ENCODE data around the gene S1PR3.

S1PR3 gene

GRCh38 chr9:88996046-88996920 lies 5.0 kb downstream of the S1PR3 start:
- Histone ChIP-seq H3K79me2 (ENCODE audit: control insufficient read depth, insufficient read depth, low read length, poor library complexity) (peaks cover 10% of the 10 kb centered on the region), H2BK12ac (ENCODE audit: low read length) (no peak overlapping the region), H3K23ac (ENCODE audit: low read length) (no peak overlapping the region), H4K8ac (ENCODE audit: low read depth, low read length) (no peak overlapping the region), H3K9me3 (ENCODE audit: insufficient read depth, low read depth, low read length) (peaks cover 1% of the 10 kb centered on the region), H3K14ac (ENCODE audit: low read length) (no peak overlapping the region), H3K4ac (ENCODE audit: low read depth, low read length) (no peak overlapping the region), H3K4me2 (ENCODE audit: low read length) (no peak overlapping the region), H3K27ac (ENCODE audit: low read depth, low read length) (no peak overlapping the region), H2BK120ac (ENCODE audit: insufficient read depth, low read length, poor library complexity) (no peak overlapping the region), H3K79me1 (ENCODE audit: low read length) (peaks cover 7% of the 10 kb centered on the region), H2AK5ac (ENCODE audit: low read length) (no peak overlapping the region), H3K36me3 (ENCODE audit: control insufficient read depth in 1 of 2, insufficient read depth in 2 of 2, low read length in 2 of 2) (peaks cover 29 to 55% of the 10 kb centered on the region in 2 experiments), H4K91ac (ENCODE audit: low read depth, low read length) (no peak overlapping the region), H2BK5ac (ENCODE audit: low read depth, low read length, poor library complexity) (no peak overlapping the region), H3K4me3 (ENCODE audit: low read depth, low read length) (no peak overlapping the region), H3K18ac (ENCODE audit: low read length) (no peak overlapping the region), H3K27me3 (ENCODE audit: insufficient read depth, low read length) (no peaks in the 10 kb centered on the region), H3K4me1 (ENCODE audit: control insufficient read depth in 1 of 2, insufficient read depth in 2 of 2, low read length in 2 of 2) (peaks cover 17 to 20% of the 10 kb centered on the region in 2 experiments), H3K9ac (ENCODE audit: low read length) (no peak overlapping the region), H2AFZ (ENCODE audit: insufficient read depth, low read length, poor library complexity) (no peak overlapping the region), H4K12ac (ENCODE audit: low read depth, low read length) (no peak overlapping the region)
- WGBS (ENCODE audit: extremely low coverage, insufficient coverage, insufficient read length): no CpG with 5 or more reads among the region's 14 CpGs
- no peak for DNase-seq

- Histone ChIP-seq H3K4me1 (ENCODE audit: control insufficient read depth in 1 of 2, insufficient read depth in 2 of 2, low read length in 2 of 2) (peaks cover 17 to 20% of the 10 kb centered on the region in 2 experiments), H4K91ac (ENCODE audit: low read depth, low read length) (no peak overlapping the region), H4K8ac (ENCODE audit: low read depth, low read length) (no peak overlapping the region), H2BK120ac (ENCODE audit: insufficient read depth, low read length, poor library complexity) (no peak overlapping the region), H3K36me3 (ENCODE audit: control insufficient read depth in 1 of 2, insufficient read depth in 2 of 2, low read length in 2 of 2) (peaks cover 35 to 61% of the 10 kb centered on the region in 2 experiments), H3K79me2 (ENCODE audit: control insufficient read depth, insufficient read depth, low read length, poor library complexity) (peaks cover 4% of the 10 kb centered on the region), H4K12ac (ENCODE audit: low read depth, low read length) (no peak overlapping the region), H2AK5ac (ENCODE audit: low read length) (no peak overlapping the region), H3K18ac (ENCODE audit: low read length) (no peak overlapping the region), H3K4me3 (ENCODE audit: low read depth, low read length) (no peak overlapping the region), H2BK12ac (ENCODE audit: low read length) (no peak overlapping the region), H3K4me2 (ENCODE audit: low read length) (no peak overlapping the region), H3K9me3 (ENCODE audit: insufficient read depth, low read depth, low read length) (peaks cover 4% of the 10 kb centered on the region), H3K9ac (ENCODE audit: low read length) (no peak overlapping the region), H2AFZ (ENCODE audit: insufficient read depth, low read length, poor library complexity) (no peak overlapping the region), H2BK5ac (ENCODE audit: low read depth, low read length, poor library complexity) (no peak overlapping the region), H3K4ac (ENCODE audit: low read depth, low read length) (no peak overlapping the region), H3K27me3 (ENCODE audit: insufficient read depth, low read length) (no peaks in the 10 kb centered on the region), H3K27ac (ENCODE audit: low read depth, low read length) (no peak overlapping the region), H3K14ac (ENCODE audit: low read length) (no peak overlapping the region), H3K23ac (ENCODE audit: low read length) (no peak overlapping the region), H3K79me1 (ENCODE audit: low read length) (peaks cover 2% of the 10 kb centered on the region)
- no peak for DNase-seq
- WGBS (ENCODE audit: extremely low coverage, insufficient coverage, insufficient read length): no CpG with 5 or more reads among the region's 4 CpGs
These were observed 5.6 kb downstream of the S1PR3 start for GRCh38 chr9:88996921-88997235.

- Histone ChIP-seq H3K4me1 (ENCODE audit: control insufficient read depth in 1 of 2, insufficient read depth in 2 of 2, low read length in 2 of 2) (peaks cover 17 to 18% of the 10 kb centered on the region in 2 experiments), H3K9ac (ENCODE audit: low read length) (no peak overlapping the region), H2BK5ac (ENCODE audit: low read depth, low read length, poor library complexity) (no peak overlapping the region), H3K79me2 (ENCODE audit: control insufficient read depth, insufficient read depth, low read length, poor library complexity) (peaks cover 2% of the 10 kb centered on the region), H2BK120ac (ENCODE audit: insufficient read depth, low read length, poor library complexity) (no peak overlapping the region), H3K4me2 (ENCODE audit: low read length) (no peak overlapping the region), H4K8ac (ENCODE audit: low read depth, low read length) (no peak overlapping the region), H3K14ac (ENCODE audit: low read length) (no peak overlapping the region), H4K12ac (ENCODE audit: low read depth, low read length) (no peak overlapping the region), H3K36me3 (ENCODE audit: control insufficient read depth in 1 of 2, insufficient read depth in 2 of 2, low read length in 2 of 2) (peaks cover 42 to 69% of the 10 kb centered on the region in 2 experiments), H3K27me3 (ENCODE audit: insufficient read depth, low read length) (no peaks in the 10 kb centered on the region), H3K4me3 (ENCODE audit: low read depth, low read length) (no peak overlapping the region), H2AFZ (ENCODE audit: insufficient read depth, low read length, poor library complexity) (no peak overlapping the region), H2BK12ac (ENCODE audit: low read length) (no peak overlapping the region), H3K18ac (ENCODE audit: low read length) (no peak overlapping the region), H4K91ac (ENCODE audit: low read depth, low read length) (no peak overlapping the region), H2AK5ac (ENCODE audit: low read length) (no peak overlapping the region), H3K4ac (ENCODE audit: low read depth, low read length) (no peak overlapping the region), H3K9me3 (ENCODE audit: insufficient read depth, low read depth, low read length) (peaks cover 4% of the 10 kb centered on the region), H3K79me1 (ENCODE audit: low read length) (peaks cover 2% of the 10 kb centered on the region), H3K23ac (ENCODE audit: low read length) (no peak overlapping the region), H3K27ac (ENCODE audit: low read depth, low read length) (no peak overlapping the region)
- WGBS (ENCODE audit: extremely low coverage, insufficient coverage, insufficient read length): no CpG with 5 or more reads among the region's 8 CpGs
- no peak for DNase-seq
These were observed 6.4 kb downstream of the S1PR3 start for GRCh38 chr9:88997646-88998045.

GRCh38 chr9:88998503-88998902 lies 7.2 kb downstream of the S1PR3 start:
- no peak overlapping the region for H3K27ac ChIP-seq (ENCODE audit: low read depth, low read length)
- H3K79me2 ChIP-seq (ENCODE audit: control insufficient read depth, insufficient read depth, low read length, poor library complexity): peaks cover 2% of the 10 kb centered on the region
- peaks cover 4% of the 10 kb centered on the region for H3K9me3 ChIP-seq (ENCODE audit: insufficient read depth, low read depth, low read length)
- H3K4me1 ChIP-seq (ENCODE audit: control insufficient read depth in 1 of 2, insufficient read depth in 2 of 2, low read length in 2 of 2): peaks cover 16 to 17% of the 10 kb centered on the region in 2 experiments
- H2AK5ac ChIP-seq (ENCODE audit: low read length): no peak overlapping the region
- peaks cover 2% of the 10 kb centered on the region for H3K79me1 ChIP-seq (ENCODE audit: low read length)
- H3K4me3 ChIP-seq (ENCODE audit: low read depth, low read length): no peak overlapping the region
- H3K36me3 ChIP-seq (ENCODE audit: control insufficient read depth in 1 of 2, insufficient read depth in 2 of 2, low read length in 2 of 2): peaks cover 48 to 75% of the 10 kb centered on the region in 2 experiments
- H3K4ac ChIP-seq (ENCODE audit: low read depth, low read length): no peak overlapping the region
- no peak for DNase-seq
- no peak overlapping the region for H4K91ac ChIP-seq (ENCODE audit: low read depth, low read length)
- no peak overlapping the region for H3K23ac ChIP-seq (ENCODE audit: low read length)
- no peak overlapping the region for H3K9ac ChIP-seq (ENCODE audit: low read length)
- H3K18ac ChIP-seq (ENCODE audit: low read length): no peak overlapping the region
- H2BK120ac ChIP-seq (ENCODE audit: insufficient read depth, low read length, poor library complexity): no peak overlapping the region
- WGBS (ENCODE audit: extremely low coverage, insufficient coverage, insufficient read length): no CpG with 5 or more reads among the region's 2 CpGs
- H3K14ac ChIP-seq (ENCODE audit: low read length): no peak overlapping the region
- no peak overlapping the region for H3K4me2 ChIP-seq (ENCODE audit: low read length)
- no peak overlapping the region for H4K8ac ChIP-seq (ENCODE audit: low read depth, low read length)
- no peak overlapping the region for H2BK5ac ChIP-seq (ENCODE audit: low read depth, low read length, poor library complexity)
- no peaks in the 10 kb centered on the region for H3K27me3 ChIP-seq (ENCODE audit: insufficient read depth, low read length)
- no peak overlapping the region for H2AFZ ChIP-seq (ENCODE audit: insufficient read depth, low read length, poor library complexity)
- no peak overlapping the region for H4K12ac ChIP-seq (ENCODE audit: low read depth, low read length)
- no peak overlapping the region for H2BK12ac ChIP-seq (ENCODE audit: low read length)

Measured in trophoblast cell (in vitro differentiated cells and primary cell).